ENCODE results near the gene SUPT3H. TPM values are rescaled to one million over a fixed set of nuclear protein-coding genes. Genes with fewer than 3 reads are reported as not detected.

SUPT3H gene
- total and polyA plus RNA-seq, 2 donors from 2014 or later, result 10.1 to 12.5 TPM

- no peaks in the 10 kb centered on the region for H3K27me3 ChIP-seq (ENCODE audit: control insufficient read depth, insufficient read depth, low read length)
- no peaks in the 10 kb centered on the region for H3K36me3 ChIP-seq (ENCODE audit: control insufficient read depth in 2 of 3, insufficient read depth in 3 of 3, low read length in 3 of 3)
- H3K27ac ChIP-seq (ENCODE audit: low read depth in 2 of 2, low read length in 2 of 2), result no peak overlapping the region
- intact Hi-C loops (cut with DNase I), result no loop called here
- FAIRE-seq (no peak), DNase-seq (no peak)
- TF ChIP-seq, protein P1, sequence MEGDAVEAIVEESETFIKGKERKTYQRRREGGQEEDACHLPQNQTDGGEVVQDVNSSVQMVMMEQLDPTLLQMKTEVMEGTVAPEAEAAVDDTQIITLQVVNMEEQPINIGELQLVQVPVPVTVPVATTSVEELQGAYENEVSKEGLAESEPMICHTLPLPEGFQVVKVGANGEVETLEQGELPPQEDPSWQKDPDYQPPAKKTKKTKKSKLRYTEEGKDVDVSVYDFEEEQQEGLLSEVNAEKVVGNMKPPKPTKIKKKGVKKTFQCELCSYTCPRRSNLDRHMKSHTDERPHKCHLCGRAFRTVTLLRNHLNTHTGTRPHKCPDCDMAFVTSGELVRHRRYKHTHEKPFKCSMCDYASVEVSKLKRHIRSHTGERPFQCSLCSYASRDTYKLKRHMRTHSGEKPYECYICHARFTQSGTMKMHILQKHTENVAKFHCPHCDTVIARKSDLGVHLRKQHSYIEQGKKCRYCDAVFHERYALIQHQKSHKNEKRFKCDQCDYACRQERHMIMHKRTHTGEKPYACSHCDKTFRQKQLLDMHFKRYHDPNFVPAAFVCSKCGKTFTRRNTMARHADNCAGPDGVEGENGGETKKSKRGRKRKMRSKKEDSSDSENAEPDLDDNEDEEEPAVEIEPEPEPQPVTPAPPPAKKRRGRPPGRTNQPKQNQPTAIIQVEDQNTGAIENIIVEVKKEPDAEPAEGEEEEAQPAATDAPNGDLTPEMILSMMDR (IDR thresholded peaks at IDR 0.05; ENCODE audit: borderline replicate concordance, extremely low read depth, insufficient read depth), result no peak
- H3K4me1 ChIP-seq (ENCODE audit: control insufficient read depth in 2 of 3, insufficient read depth in 2 of 3, low read depth in 1 of 3, low read length in 3 of 3), result no peaks in the 10 kb centered on the region
- no peak overlapping the region for H3K9ac ChIP-seq (ENCODE audit: low read length in 3 of 3)
- no peaks in the 10 kb centered on the region for H3K9me3 ChIP-seq (ENCODE audit: control insufficient read depth in 2 of 3, insufficient read depth in 1 of 3, low read length in 3 of 3)
- H3K4me3 ChIP-seq (ENCODE audit: low read length in 3 of 3), result no peak overlapping the region
Observed at GRCh38 chr6:45094831-45095230, 282.9 kb downstream of the SUPT3H start.

DNA sequence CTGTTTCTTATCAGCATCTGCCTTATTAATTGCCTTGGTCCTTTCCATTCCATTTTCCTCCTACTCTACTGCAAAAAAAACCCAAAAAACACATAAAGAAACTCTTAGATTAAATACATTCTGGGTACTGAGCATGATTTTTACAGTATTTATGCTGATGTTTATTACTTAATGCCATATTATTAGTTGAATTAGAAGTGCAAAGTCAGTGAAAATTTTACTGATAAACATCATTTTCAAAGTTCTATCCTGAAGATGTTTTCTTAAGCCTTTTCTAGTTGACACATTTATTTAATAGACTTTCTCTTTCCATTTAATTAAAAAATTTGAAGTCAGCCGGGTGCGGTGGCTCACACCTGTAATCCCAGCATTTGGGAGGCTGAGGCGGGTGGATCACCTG lies 285.6 kb downstream of the SUPT3H start:
- no peak for FAIRE-seq
- Histone ChIP-seq H3K27ac (ENCODE audit: low read depth in 2 of 2, low read length in 2 of 2) (no peak overlapping the region), H3K4me3 (ENCODE audit: low read length in 3 of 3) (no peak overlapping the region), H3K27me3 (ENCODE audit: control insufficient read depth, insufficient read depth, low read length) (no peaks in the 10 kb centered on the region), H3K9ac (ENCODE audit: low read length in 3 of 3) (no peak overlapping the region), H3K4me1 (ENCODE audit: control insufficient read depth in 2 of 3, insufficient read depth in 2 of 3, low read depth in 1 of 3, low read length in 3 of 3) (no peaks in the 10 kb centered on the region), H3K9me3 (ENCODE audit: control insufficient read depth in 2 of 3, insufficient read depth in 1 of 3, low read length in 3 of 3) (no peaks in the 10 kb centered on the region), H3K36me3 (ENCODE audit: control insufficient read depth in 2 of 3, insufficient read depth in 3 of 3, low read length in 3 of 3) (no peaks in the 10 kb centered on the region)
- intact Hi-C loops (cut with DNase I), result no loop called here
- no peak for DNase-seq
- TF ChIP-seq, protein P1 (IDR thresholded peaks at IDR 0.05; ENCODE audit: borderline replicate concordance, extremely low read depth, insufficient read depth), result no peak

GRCh38 chr6:45086360-45087084 lies 291.2 kb downstream of the SUPT3H start:
- Histone ChIP-seq H3K4me1 (ENCODE audit: control insufficient read depth in 2 of 3, insufficient read depth in 2 of 3, low read depth in 1 of 3, low read length in 3 of 3) (no peaks in the 10 kb centered on the region), H3K9ac (ENCODE audit: low read length in 3 of 3) (no peak overlapping the region), H3K36me3 (ENCODE audit: control insufficient read depth in 2 of 3, insufficient read depth in 3 of 3, low read length in 3 of 3) (no peaks in the 10 kb centered on the region), H3K4me3 (ENCODE audit: low read length in 3 of 3) (no peak overlapping the region), H3K27me3 (ENCODE audit: control insufficient read depth, insufficient read depth, low read length) (no peaks in the 10 kb centered on the region), H3K27ac (ENCODE audit: low read depth in 2 of 2, low read length in 2 of 2) (no peak overlapping the region), H3K9me3 (ENCODE audit: control insufficient read depth in 2 of 3, insufficient read depth in 1 of 3, low read length in 3 of 3) (no peaks in the 10 kb centered on the region)
- intact Hi-C loops (cut with DNase I), result no loop called here
- no peak for DNase-seq
- FAIRE-seq, result no peak
- TF ChIP-seq, protein P1 (IDR thresholded peaks at IDR 0.05; ENCODE audit: borderline replicate concordance, extremely low read depth, insufficient read depth), result no peak
